HCT116 (cell line): Measurements from ENCODE around the gene RNF212B. TPM values are rescaled to one million over a fixed set of nuclear protein-coding genes. Genes with fewer than 3 reads are reported as not detected.
"Not testable (repeated sequence)": the region's sequence is repeated elsewhere in the genome, so short reads cannot be mapped to it uniquely, and the experiment has no call there.

Source experiments
- ATAC-seq: fragments of 200-7000 bp; cut with Tn5 transposase; 2 replicates; pipeline ENCODE4 v1.9.1; 2020; ENCODE audit warnings: mild to moderate bottlenecking, moderate library complexity
- BruUV-seq: library from RNA; stranded (reverse); fragments of 400-500 nt; replicated peaks from 2 replicates; lab custom pipeline; 2021; lab: Mats Ljungman, UMichigan
- CTCF ChIA-PET: fragments of 300-600 bp; sonication (Branson Sonifier 250); formaldehyde crosslinking; loops from one replicate; lab custom pipeline; 2021; ENCODE audit warnings: antibody characterized with exemption; lab: Charles Lee
- POLR2A ChIA-PET: fragments of 300-600, 350-600 bp; sonication (Branson Sonifier 250); formaldehyde crosslinking; loops from one replicate; lab custom pipeline; 2021; ENCODE audit warnings: antibody characterized with exemption; lab: Charles Lee
- RAD21 ChIA-PET, 2 experiments: fragments of 300-600 bp; sonication (Branson Sonifier 250); formaldehyde crosslinking; loops; one replicate each; lab custom pipeline; 2023; ENCODE audit warnings: low total read pairs in 2 of 2; ENCODE audit not compliant: uncharacterized antibody in 2 of 2, unreplicated experiment in 2 of 2, low non-redundant PET in 1 of 2; lab: Charles Lee
- DNase-seq: peaks from one replicate; pipeline ENCODE4 v3.0.0-alpha.2; 2010; ENCODE audit warnings: low read depth, low spot score
- H2AFZ ChIP-seq: fragments of 200-600 bp; shearing (Covaris generic), sonication (generic); 2 replicates; pipeline ENCODE4 v1.6.1; 2017; ENCODE audit warnings: low read depth, mixed run types, mixed read lengths, antibody characterized with exemption, low read length; ENCODE audit not compliant: poor library complexity, severe bottlenecking
- H3K27ac ChIP-seq: 2 replicates; pipeline ENCODE4 v1.5.1; 2012; ENCODE audit warnings: low read depth, low read length
- H3K27me3 ChIP-seq: fragments of 200-600 bp; sonication (generic); 2 replicates; pipeline ENCODE4 v1.6.1; 2016; ENCODE audit warnings: mixed run types, low read length, mixed read lengths; ENCODE audit not compliant: insufficient read depth
- H3K36me3 ChIP-seq, 2 experiments: fragments of 200-500 bp in 1 of 2; fragments of 200-600 bp in 1 of 2; sonication (Bioruptor generic) in 1 of 2; sonication (generic) in 1 of 2; 2 replicates each; pipeline versions ENCODE4 v1.5.1 to v1.6.1; 2014 to 2016; ENCODE audit warnings: low read length in 2 of 2, inconsistent platforms in 1 of 2, mixed read lengths in 1 of 2, mixed run types in 1 of 2; ENCODE audit not compliant: insufficient read depth in 2 of 2, control insufficient read depth in 1 of 2
- H3K4me1 ChIP-seq, 2 experiments: fragments of 200-600 bp in 1 of 2; sonication (generic) in 1 of 2; 2 replicates each; pipeline versions ENCODE4 v1.5.1 to v1.6.1; 2012 to 2017; ENCODE audit warnings: low read length in 2 of 2, inconsistent platforms in 1 of 2, mild to moderate bottlenecking in 1 of 2, mixed read lengths in 1 of 2, mixed run types in 1 of 2, moderate library complexity in 1 of 2; ENCODE audit not compliant: insufficient read depth in 2 of 2, control insufficient read depth in 1 of 2
- H3K4me2 ChIP-seq: fragments of 200-600 bp; sonication (generic); 2 replicates; pipeline ENCODE4 v1.6.1; 2017; ENCODE audit warnings: mixed run types, low read length, mixed read lengths
- H3K4me3 ChIP-seq, 2 experiments: fragments of 200-600 bp in 1 of 2; sonication (generic) in 1 of 2; replicated peaks in 1 of 2; 2 replicates each; pipeline ENCODE4 v1.5.1; 2011 to 2016; ENCODE audit warnings: low read length in 2 of 2, control low read depth in 1 of 2, low read depth in 1 of 2, mild to moderate bottlenecking in 1 of 2, mixed read lengths in 1 of 2, mixed run types in 1 of 2
- H3K79me2 ChIP-seq: fragments of 200-600 bp; sonication (generic); 2 replicates; pipeline ENCODE4 v1.6.1; 2017; ENCODE audit warnings: mild to moderate bottlenecking, mixed run types, low read length, moderate library complexity, mixed read lengths; ENCODE audit not compliant: insufficient read depth
- H3K9ac ChIP-seq: fragments of 200-600 bp; sonication (generic); 2 replicates; pipeline ENCODE4 v1.6.1; 2016; ENCODE audit warnings: low read length, mixed read lengths
- H3K9me2 ChIP-seq: fragments of 200-600 bp; sonication (generic), shearing (Covaris generic); 2 replicates; pipeline ENCODE4 v1.6.1; 2017; ENCODE audit warnings: mixed run types, mild to moderate bottlenecking, moderate library complexity; ENCODE audit not compliant: insufficient read depth
- H3K9me3 ChIP-seq, 2 experiments: fragments of 200-500 bp in 1 of 2; fragments of 200-600 bp in 1 of 2; sonication (Bioruptor generic) in 1 of 2; sonication (generic) in 1 of 2; 2 replicates each; pipeline ENCODE4 v1.6.1; 2014 to 2017; ENCODE audit warnings: low read length in 2 of 2, mixed read lengths in 2 of 2, inconsistent platforms in 1 of 2, low read depth in 1 of 2, mild to moderate bottlenecking in 1 of 2, mixed run types in 1 of 2, moderate library complexity in 1 of 2; ENCODE audit not compliant: control insufficient read depth in 1 of 2, insufficient read depth in 1 of 2
- H4K20me1 ChIP-seq: fragments of 200-600 bp; sonication (generic), shearing (Covaris generic); 2 replicates; pipeline ENCODE4 v1.6.1; 2017; ENCODE audit warnings: mixed run types, mild to moderate bottlenecking, moderate library complexity; ENCODE audit not compliant: insufficient read depth
- CBX3 ChIP-seq: IDR thresholded peaks from 2 replicates; pipeline ENCODE4 v1.6.1; 2012; ENCODE audit warnings: low read depth
- CEBPB ChIP-seq: IDR thresholded peaks from 2 replicates; pipeline ENCODE4 v1.6.1; 2012; ENCODE audit warnings: low read depth
- EZH2 ChIP-seq: fragments of 200-600 bp; sonication (generic); IDR thresholded peaks from 2 replicates; pipeline ENCODE4 v1.6.1; 2017; ENCODE audit warnings: antibody characterized with exemption, mixed run types
- EZH2phosphoT487 ChIP-seq: fragments of 200-600 bp; IDR thresholded peaks from 2 replicates; pipeline ENCODE4 v1.6.1; 2018; ENCODE audit warnings: antibody characterized with exemption, borderline replicate concordance
- FOSL1 ChIP-seq: IDR thresholded peaks from 2 replicates; pipeline ENCODE4 v1.6.1; 2012; ENCODE audit warnings: low read depth
- JUND ChIP-seq: IDR thresholded peaks from 2 replicates; pipeline ENCODE4 v1.6.1; 2012
- MAX ChIP-seq: IDR thresholded peaks from 2 replicates; pipeline ENCODE4 v1.6.1; 2012
- RAD21 ChIP-seq: IDR thresholded peaks from 2 replicates; pipeline ENCODE4 v1.6.1; 2012; ENCODE audit warnings: low read depth, mild to moderate bottlenecking
- REST ChIP-seq: IDR thresholded peaks from 2 replicates; pipeline ENCODE4 v1.6.1; 2012; ENCODE audit warnings: low read depth
- SIN3A ChIP-seq: IDR thresholded peaks from 2 replicates; pipeline ENCODE4 v1.6.1; 2012; ENCODE audit warnings: low read depth
- SP1 ChIP-seq: IDR thresholded peaks from 2 replicates; pipeline ENCODE4 v1.6.1; 2012; ENCODE audit warnings: low read depth
- SRF ChIP-seq: IDR thresholded peaks from 2 replicates; pipeline ENCODE4 v1.6.1; 2012; ENCODE audit warnings: low read depth
- TCF7L2 ChIP-seq: IDR thresholded peaks from 2 replicates; pipeline ENCODE4 v1.7.0; 2011; ENCODE audit warnings: borderline replicate concordance, inconsistent platforms; ENCODE audit not compliant: insufficient read depth, insufficient read length; ENCODE audit errors: extremely low read depth
- YY1 ChIP-seq: IDR thresholded peaks from 2 replicates; pipeline ENCODE4 v1.6.1; 2011; ENCODE audit warnings: low read length, low read depth, moderate library complexity, mild to moderate bottlenecking; ENCODE audit not compliant: insufficient replicate concordance; ENCODE audit errors: extremely low read depth
- ZBTB33 ChIP-seq: IDR thresholded peaks from 2 replicates; pipeline ENCODE4 v1.6.1; 2011; ENCODE audit warnings: mild to moderate bottlenecking, low read length, moderate library complexity; ENCODE audit not compliant: insufficient replicate concordance; ENCODE audit errors: extremely low read depth
- ZNF274 ChIP-seq: fragments of 200-500 bp; sonication (Bioruptor generic); IDR thresholded peaks from 2 replicates; pipeline ENCODE4 v1.6.1; 2014; ENCODE audit warnings: mild to moderate bottlenecking, low read depth, low read length, inconsistent platforms
- intact Hi-C: fragments of 100-400 bp; cut with micrococcal nuclease; formaldehyde crosslinking; loops from 2 replicates; pipeline ENCODE4 v1.10.0; 2022
- total RNA-seq: library from RNA; stranded (reverse); gene quantifications from one replicate; pipeline ENCODE4 v1.2.1, GENCODE V29; 2021; ENCODE audit not compliant: unreplicated experiment
- TF ChIP-seq, protein P1 (sequence below): IDR thresholded peaks from 2 replicates; pipeline ENCODE4 v1.6.1; 2012

RNF212B gene
- total RNA-seq, 1 experiment from 2014 or later = not detected

GRCh38 chr14:23228812-23229211 is 8.9 kb upstream of the RNF212B start:
- no peaks in the 10 kb centered on the region for H3K9me2 ChIP-seq
- H3K36me3 ChIP-seq = no peaks in the 10 kb centered on the region
- H3K27ac ChIP-seq = no peak overlapping the region
- POLR2A ChIA-PET = no interaction called here
- H3K4me3 ChIP-seq = no peak overlapping the region
- TF ChIP-seq CBX3 (no peak), EZH2 (no peak), SP1 (no peak), SRF (no peak), SIN3A (no peak), TCF7L2 (no peak), JUND (no peak), FOSL1 (no peak), YY1 (no peak), RAD21 (no peak), ZBTB33 (no peak), EZH2phosphoT487 (no peak), ZNF274 (no peak), MAX (no peak), CEBPB (no peak), REST (no peak)
- TF ChIP-seq, protein P1, sequence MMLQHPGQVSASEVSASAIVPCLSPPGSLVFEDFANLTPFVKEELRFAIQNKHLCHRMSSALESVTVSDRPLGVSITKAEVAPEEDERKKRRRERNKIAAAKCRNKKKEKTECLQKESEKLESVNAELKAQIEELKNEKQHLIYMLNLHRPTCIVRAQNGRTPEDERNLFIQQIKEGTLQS = no peak
- intact Hi-C loops = no loop called here
- no peak overlapping the region for H3K4me2 ChIP-seq
- no peaks in the 10 kb centered on the region for H3K27me3 ChIP-seq
- no peaks in the 10 kb centered on the region; a peak in 1 of 4 replicates for H3K9me3 ChIP-seq
- H3K79me2 ChIP-seq = no peaks in the 10 kb centered on the region
- H4K20me1 ChIP-seq = no peaks in the 10 kb centered on the region
- RAD21 ChIA-PET = no interaction called here
- H2AFZ ChIP-seq = no peak overlapping the region
- no peaks in the 10 kb centered on the region for H3K4me1 ChIP-seq
- no peak overlapping the region for H3K9ac ChIP-seq
- BruUV-seq = no TSS peak
- ATAC-seq (no peak), DNase-seq (no peak)
- CTCF ChIA-PET = no interaction called here

GRCh38 chr14:23232241-23232808 is 5.4 kb upstream of the RNF212B start:
- H3K4me1 ChIP-seq, BruUV-seq, H3K36me3 ChIP-seq, ATAC-seq, H3K9me2 ChIP-seq, H3K27ac ChIP-seq, intact Hi-C loops, DNase-seq, POLR2A ChIA-PET, H3K4me3 ChIP-seq, H3K4me2 ChIP-seq, RAD21 ChIA-PET, H4K20me1 ChIP-seq, H2AFZ ChIP-seq, H3K9ac ChIP-seq, H3K9me3 ChIP-seq, H3K79me2 ChIP-seq, CTCF ChIA-PET, H3K27me3 ChIP-seq: not testable (repeated sequence)
